K562 (cell line): ENCODE data around the gene PTGIR. TPM values are rescaled to one million over a fixed set of nuclear protein-coding genes. Genes with fewer than 3 reads are reported as not detected.

Experiments used
- ARHGAP35 ChIP-seq: fragments of 450-650 bp; IDR thresholded peaks from 2 replicates; pipeline ENCODE4 v1.6.1; 2018; ENCODE audit not compliant: partially characterized antibody
- CHD7 ChIP-seq: fragments of 200-600 bp; sonication (generic); IDR thresholded peaks from one replicate; pipeline ENCODE4 v1.6.1; 2012; ENCODE audit warnings: mild to moderate bottlenecking, low read depth, low read length, inconsistent platforms
- CXXC5 ChIP-seq: fragments of 250-450 bp; sonication (Bioruptor Pico); IDR thresholded peaks from 2 replicates; pipeline ENCODE4 v1.8.0; 2022; ENCODE audit warnings: inconsistent platforms, mild to moderate bottlenecking, moderate library complexity
- ZNF232 ChIP-seq: sonication (generic); formaldehyde crosslinking; IDR thresholded peaks from 2 replicates; pipeline ENCODE4 v1.8.0; 2022; ENCODE audit warnings: mild to moderate bottlenecking, missing genetic modification reagents
- polyA plus RNA-seq, 8 experiments: library from polyadenylated mRNA; depleted of rRNA in 4 of 8; stranded (reverse) in 5 of 8; unstranded in 3 of 8; fragments of >200 nt; fragmentation: Nextera tagmentation in 2 of 8; fragmentation: Illumina TruSeq in 1 of 8; extraction: Ambion mirVana in 2 of 8; extraction: Trizol in 1 of 8; gene quantifications; 2 replicates each; pipeline versions ENCODE4 v1.2.1 to v1.2.3, GENCODE V29; 2011 to 2014; ENCODE audit warnings: inconsistent platforms in 1 of 8, missing spikeins in 1 of 8
- total RNA-seq, 7 experiments: library from RNA; depleted of rRNA in 6 of 7; stranded (reverse); fragments of >200 nt in 6 of 7; fragmentation: Illumina TruSeq in 2 of 7; extraction: Trizol in 2 of 7; gene quantifications; 2 replicates each; pipeline versions ENCODE4 v1.2.1 to v1.2.3, GENCODE V29; 2011 to 2021; ENCODE audit warnings: low replicate concordance in 1 of 7
- TF ChIP-seq, protein P1 (sequence below): fragments of 450-650 bp; IDR thresholded peaks from 2 replicates; pipeline ENCODE4 v1.7.1; 2018; ENCODE audit warnings: mild to moderate bottlenecking, low read depth; ENCODE audit not compliant: partially characterized antibody
- TF ChIP-seq, protein P2 (sequence below): fragments of 450-650 bp; IDR thresholded peaks from 2 replicates; pipeline ENCODE4 v1.6.1; 2016; ENCODE audit warnings: mild to moderate bottlenecking

PTGIR gene
- total and polyA plus RNA-seq, 9 of the 15 experiments (the other 6 are each of a cell fraction or from before 2014, with no cell fraction given): 0.11 to 3.4 (median 1.1) TPM; not detected in 1

- TF ChIP-seq, protein P1, sequence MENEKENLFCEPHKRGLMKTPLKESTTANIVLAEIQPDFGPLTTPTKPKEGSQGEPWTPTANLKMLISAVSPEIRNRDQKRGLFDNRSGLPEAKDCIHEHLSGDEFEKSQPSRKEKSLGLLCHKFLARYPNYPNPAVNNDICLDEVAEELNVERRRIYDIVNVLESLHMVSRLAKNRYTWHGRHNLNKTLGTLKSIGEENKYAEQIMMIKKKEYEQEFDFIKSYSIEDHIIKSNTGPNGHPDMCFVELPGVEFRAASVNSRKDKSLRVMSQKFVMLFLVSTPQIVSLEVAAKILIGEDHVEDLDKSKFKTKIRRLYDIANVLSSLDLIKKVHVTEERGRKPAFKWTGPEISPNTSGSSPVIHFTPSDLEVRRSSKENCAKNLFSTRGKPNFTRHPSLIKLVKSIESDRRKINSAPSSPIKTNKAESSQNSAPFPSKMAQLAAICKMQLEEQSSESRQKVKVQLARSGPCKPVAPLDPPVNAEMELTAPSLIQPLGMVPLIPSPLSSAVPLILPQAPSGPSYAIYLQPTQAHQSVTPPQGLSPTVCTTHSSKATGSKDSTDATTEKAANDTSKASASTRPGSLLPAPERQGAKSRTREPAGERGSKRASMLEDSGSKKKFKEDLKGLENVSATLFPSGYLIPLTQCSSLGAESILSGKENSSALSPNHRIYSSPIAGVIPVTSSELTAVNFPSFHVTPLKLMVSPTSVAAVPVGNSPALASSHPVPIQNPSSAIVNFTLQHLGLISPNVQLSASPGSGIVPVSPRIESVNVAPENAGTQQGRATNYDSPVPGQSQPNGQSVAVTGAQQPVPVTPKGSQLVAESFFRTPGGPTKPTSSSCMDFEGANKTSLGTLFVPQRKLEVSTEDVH: no peak
- TF ChIP-seq ZNF232 (CRISPR knock-in tag) (no peak), CXXC5 (CRISPR knock-in tag) (no peak), CHD7 (no peak), ARHGAP35 (no peak)
- TF ChIP-seq, protein P2, sequence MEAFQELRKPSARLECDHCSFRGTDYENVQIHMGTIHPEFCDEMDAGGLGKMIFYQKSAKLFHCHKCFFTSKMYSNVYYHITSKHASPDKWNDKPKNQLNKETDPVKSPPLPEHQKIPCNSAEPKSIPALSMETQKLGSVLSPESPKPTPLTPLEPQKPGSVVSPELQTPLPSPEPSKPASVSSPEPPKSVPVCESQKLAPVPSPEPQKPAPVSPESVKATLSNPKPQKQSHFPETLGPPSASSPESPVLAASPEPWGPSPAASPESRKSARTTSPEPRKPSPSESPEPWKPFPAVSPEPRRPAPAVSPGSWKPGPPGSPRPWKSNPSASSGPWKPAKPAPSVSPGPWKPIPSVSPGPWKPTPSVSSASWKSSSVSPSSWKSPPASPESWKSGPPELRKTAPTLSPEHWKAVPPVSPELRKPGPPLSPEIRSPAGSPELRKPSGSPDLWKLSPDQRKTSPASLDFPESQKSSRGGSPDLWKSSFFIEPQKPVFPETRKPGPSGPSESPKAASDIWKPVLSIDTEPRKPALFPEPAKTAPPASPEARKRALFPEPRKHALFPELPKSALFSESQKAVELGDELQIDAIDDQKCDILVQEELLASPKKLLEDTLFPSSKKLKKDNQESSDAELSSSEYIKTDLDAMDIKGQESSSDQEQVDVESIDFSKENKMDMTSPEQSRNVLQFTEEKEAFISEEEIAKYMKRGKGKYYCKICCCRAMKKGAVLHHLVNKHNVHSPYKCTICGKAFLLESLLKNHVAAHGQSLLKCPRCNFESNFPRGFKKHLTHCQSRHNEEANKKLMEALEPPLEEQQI: no peak
Observed at GRCh38 chr19:46659151-46660007, 34.5 kb upstream of the PTGIR start (continued).
